Caco-2 (cell line): Measurements from ENCODE around the gene GPR63. TPM values are rescaled to one million over a fixed set of nuclear protein-coding genes. Genes with fewer than 3 reads are reported as not detected.

Experiments
- BruUV-seq: library from RNA; stranded (reverse); fragments of 400-500 nt; replicated peaks from 2 replicates; lab custom pipeline; 2021; lab: Mats Ljungman, UMichigan
- CTCF ChIA-PET: fragments of 300-600 bp; sonication (Branson Sonifier 250); formaldehyde crosslinking; loops from one replicate; lab custom pipeline; 2022; ENCODE audit warnings: antibody characterized with exemption; lab: Charles Lee
- POLR2A ChIA-PET: fragments of 300-600 bp; sonication (Branson Sonifier 250); formaldehyde crosslinking; loops from one replicate; lab custom pipeline; 2022; ENCODE audit warnings: antibody characterized with exemption; lab: Charles Lee
- DNase-seq, 2 experiments: peaks; one replicate each; pipeline versions ENCODE4 v3.0.0 to v3.0.0-alpha.2; 2020 to 2022
- H3K27me3 ChIP-seq: replicated peaks from 2 replicates; pipeline ENCODE4 v1.6.0; 2011; ENCODE audit warnings: low read length; ENCODE audit not compliant: control insufficient read depth, insufficient read depth
- H3K36me3 ChIP-seq: 2 replicates; pipeline ENCODE4 v1.5.1; 2011; ENCODE audit warnings: low read length; ENCODE audit not compliant: control insufficient read depth, insufficient read depth
- H3K4me1 ChIP-seq: fragments of 250-450 bp; sonication (Bioruptor Pico); 2 replicates; pipeline ENCODE4 v1.5.1; 2020; ENCODE audit warnings: mild to moderate bottlenecking
- H3K4me3 ChIP-seq: 2 replicates; pipeline ENCODE4 v1.5.1; 2011; ENCODE audit warnings: low read depth, mild to moderate bottlenecking, control low read depth, low read length
- H3K9me3 ChIP-seq: fragments of 250-450 bp; sonication (Bioruptor Pico); 2 replicates; pipeline ENCODE4 v1.5.1; 2020; ENCODE audit warnings: mild to moderate bottlenecking, moderate library complexity
- H3K27ac Mint-ChIP-seq: one replicate; pipeline ENCODE4 v1.8.0; 2022; ENCODE audit warnings: mixed read lengths; ENCODE audit not compliant: unreplicated experiment
- H3K27me3 Mint-ChIP-seq: one replicate; pipeline ENCODE4 v1.8.0; 2022; ENCODE audit warnings: mixed read lengths; ENCODE audit not compliant: insufficient read depth, unreplicated experiment
- H3K36me3 Mint-ChIP-seq: one replicate; pipeline ENCODE4 v1.8.0; 2022; ENCODE audit warnings: mild to moderate bottlenecking, mixed read lengths; ENCODE audit not compliant: insufficient read depth, unreplicated experiment
- H3K4me1 Mint-ChIP-seq: one replicate; pipeline ENCODE4 v1.8.0; 2022; ENCODE audit warnings: low read depth, mixed read lengths; ENCODE audit not compliant: unreplicated experiment
- H3K4me3 Mint-ChIP-seq: one replicate; pipeline ENCODE4 v1.8.0; 2022; ENCODE audit warnings: mild to moderate bottlenecking, moderate library complexity, mixed read lengths; ENCODE audit not compliant: unreplicated experiment
- H3K9me3 Mint-ChIP-seq: one replicate; pipeline ENCODE4 v1.8.0; 2022; ENCODE audit warnings: mixed read lengths; ENCODE audit not compliant: unreplicated experiment
- intact Hi-C: fragments of 100-400 bp; cut with micrococcal nuclease; formaldehyde crosslinking; loops from one replicate; pipeline ENCODE4 v1.10.0; 2022; ENCODE audit not compliant: unreplicated experiment
- total RNA-seq: library from RNA; stranded (reverse); gene quantifications from 2 replicates; pipeline ENCODE4 v1.2.3, GENCODE V29; 2022
- TF ChIP-seq, protein P1 (sequence below), 2 experiments: fragments of 200-600 bp in 1 of 2; IDR thresholded peaks; 1 replicate in 1 of 2; 2 replicates in 1 of 2; pipeline versions ENCODE4 v1.5.1 to v1.8.0; 2011 to 2022; ENCODE audit warnings: antibody characterized with exemption in 1 of 2, control low read depth in 1 of 2, inconsistent platforms in 1 of 2, low read depth in 1 of 2, low read length in 1 of 2, mild to moderate bottlenecking in 1 of 2, moderate library complexity in 1 of 2; ENCODE audit not compliant: insufficient read depth in 1 of 2, severe bottlenecking in 1 of 2, unreplicated experiment in 1 of 2

GPR63 gene
- total RNA-seq, 1 experiment from 2014 or later = 0.11 TPM

GRCh38 chr6:96865055-96865405 lies 27.8 kb upstream of the GPR63 start:
- Mint-ChIP-seq H3K27me3 (peaks cover 5% of the 10 kb centered on the region), H3K27ac (no peak overlapping the region), H3K36me3 (no peaks in the 10 kb centered on the region), H3K4me3 (no peak overlapping the region), H3K9me3 (no peaks in the 10 kb centered on the region), H3K4me1 (no peaks in the 10 kb centered on the region)
- Histone ChIP-seq H3K4me3 (no peak overlapping the region), H3K36me3 (no peaks in the 10 kb centered on the region), H3K9me3 (no peaks in the 10 kb centered on the region), H3K27me3 (no peaks in the 10 kb centered on the region), H3K4me1 (no peaks in the 10 kb centered on the region)
- TF ChIP-seq, protein P1, sequence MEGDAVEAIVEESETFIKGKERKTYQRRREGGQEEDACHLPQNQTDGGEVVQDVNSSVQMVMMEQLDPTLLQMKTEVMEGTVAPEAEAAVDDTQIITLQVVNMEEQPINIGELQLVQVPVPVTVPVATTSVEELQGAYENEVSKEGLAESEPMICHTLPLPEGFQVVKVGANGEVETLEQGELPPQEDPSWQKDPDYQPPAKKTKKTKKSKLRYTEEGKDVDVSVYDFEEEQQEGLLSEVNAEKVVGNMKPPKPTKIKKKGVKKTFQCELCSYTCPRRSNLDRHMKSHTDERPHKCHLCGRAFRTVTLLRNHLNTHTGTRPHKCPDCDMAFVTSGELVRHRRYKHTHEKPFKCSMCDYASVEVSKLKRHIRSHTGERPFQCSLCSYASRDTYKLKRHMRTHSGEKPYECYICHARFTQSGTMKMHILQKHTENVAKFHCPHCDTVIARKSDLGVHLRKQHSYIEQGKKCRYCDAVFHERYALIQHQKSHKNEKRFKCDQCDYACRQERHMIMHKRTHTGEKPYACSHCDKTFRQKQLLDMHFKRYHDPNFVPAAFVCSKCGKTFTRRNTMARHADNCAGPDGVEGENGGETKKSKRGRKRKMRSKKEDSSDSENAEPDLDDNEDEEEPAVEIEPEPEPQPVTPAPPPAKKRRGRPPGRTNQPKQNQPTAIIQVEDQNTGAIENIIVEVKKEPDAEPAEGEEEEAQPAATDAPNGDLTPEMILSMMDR (IDR thresholded peaks at IDR 0.05; ENCODE audit: insufficient read depth in 1 of 2, low read depth in 1 of 2, low read length in 1 of 2, severe bottlenecking in 1 of 2, unreplicated experiment in 1 of 2) = no peak
- BruUV-seq = no TSS peak
- DNase-seq = no peak
- ChIA-PET CTCF (no interaction called here), POLR2A (interaction anchor here (0.6 kb wide), 1 partner anchor 733 kb away, joined by 3 read pairs; no protein-coding TSS in a partner anchor)
- intact Hi-C loops = no loop called here

GRCh38 chr6:96864216-96865054 lies 27.2 kb upstream of the GPR63 start:
- BruUV-seq = no TSS peak
- no peaks in the 10 kb centered on the region for H3K36me3 ChIP-seq
- DNase-seq = no peak
- Mint-ChIP-seq H3K36me3 (no peaks in the 10 kb centered on the region), H3K9me3 (no peaks in the 10 kb centered on the region), H3K4me1 (no peaks in the 10 kb centered on the region), H3K27me3 (peaks cover 8% of the 10 kb centered on the region), H3K4me3 (no peak overlapping the region), H3K27ac (no peak overlapping the region)
- no peaks in the 10 kb centered on the region for H3K4me1 ChIP-seq
- no peaks in the 10 kb centered on the region for H3K27me3 ChIP-seq
- no peaks in the 10 kb centered on the region for H3K9me3 ChIP-seq
- ChIA-PET CTCF (no interaction called here), POLR2A (interaction anchor here (0.6 kb wide), 1 partner anchor 733 kb away, joined by 3 read pairs; no protein-coding TSS in a partner anchor)
- no peak overlapping the region for H3K4me3 ChIP-seq
- intact Hi-C loops = no loop called here
- TF ChIP-seq, protein P1 (IDR thresholded peaks at IDR 0.05; ENCODE audit: insufficient read depth in 1 of 2, low read depth in 1 of 2, low read length in 1 of 2, severe bottlenecking in 1 of 2, unreplicated experiment in 1 of 2) = no peak

- Histone ChIP-seq H3K4me1 (no peaks in the 10 kb centered on the region), H3K9me3 (no peaks in the 10 kb centered on the region; the same call in 1 of the 2 replicates), H3K4me3 (no peak overlapping the region), H3K36me3 (no peaks in the 10 kb centered on the region), H3K27me3 (no peaks in the 10 kb centered on the region)
- Mint-ChIP-seq H3K4me1 (no peaks in the 10 kb centered on the region), H3K27me3 (peaks cover 16% of the 10 kb centered on the region), H3K27ac (no peak overlapping the region), H3K4me3 (no peak overlapping the region), H3K36me3 (no peaks in the 10 kb centered on the region), H3K9me3 (no peaks in the 10 kb centered on the region)
- ChIA-PET CTCF (no interaction called here), POLR2A (no interaction called here)
- BruUV-seq = no TSS peak
- intact Hi-C loops = no loop called here
- DNase-seq = no peak
- TF ChIP-seq, protein P1 (IDR thresholded peaks at IDR 0.05; ENCODE audit: insufficient read depth in 1 of 2, low read depth in 1 of 2, low read length in 1 of 2, severe bottlenecking in 1 of 2, unreplicated experiment in 1 of 2) = no peak
Measured at GRCh38 chr6:96862560-96862959, 25.3 kb upstream of the GPR63 start.
